GM19193 (cell line): ENCODE results near the gene HDAC7.

Experiments
- POLR2A ChIP-seq: IDR thresholded peaks from 4 replicates; pipeline ENCODE4 v1.6.1; 2011; ENCODE audit not compliant: insufficient read depth, insufficient read length; ENCODE audit errors: extremely low read depth

HDAC7 gene

GRCh38 chr12:47751561-47751960, 68.1 kb downstream of the HDAC7 start:
- no peak for TF ChIP-seq POLR2A

GRCh38 chr12:47750916-47751470, 68.7 kb downstream of the HDAC7 start:
- no peak for TF ChIP-seq POLR2A

DNA sequence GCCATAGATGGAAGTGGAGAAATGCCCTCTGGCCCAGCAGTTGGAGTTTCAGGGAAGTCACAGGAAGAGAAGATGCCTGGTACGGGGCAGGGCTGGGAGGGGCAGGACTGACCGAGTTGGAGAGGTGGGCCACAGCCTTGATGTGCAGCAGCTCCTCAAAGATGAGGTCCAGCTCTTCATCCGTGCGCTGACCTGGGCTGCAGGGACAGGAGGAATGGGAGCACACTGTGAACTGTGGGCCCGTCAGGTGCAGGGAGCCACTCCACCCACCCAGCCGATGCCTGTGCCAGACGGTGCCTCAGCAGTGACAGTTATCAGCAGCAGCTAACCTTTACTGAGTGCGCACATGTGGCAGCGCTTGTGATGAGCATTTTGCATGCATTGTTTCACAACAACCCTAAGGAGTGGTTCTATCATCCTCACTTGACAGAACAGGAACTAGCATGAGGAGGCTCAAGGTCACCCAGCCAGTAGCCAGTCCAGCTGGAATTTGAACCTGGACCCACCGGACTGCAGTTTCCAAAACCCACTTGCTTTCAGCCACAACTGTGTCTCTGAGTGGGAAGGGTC, 69.4 kb downstream of the HDAC7 start:
- no peak for TF ChIP-seq POLR2A

- TF ChIP-seq POLR2A: no peak
Observed at GRCh38 chr12:47748899-47749298, 70.8 kb downstream of the HDAC7 start.

- TF ChIP-seq POLR2A: no peak
Observed at GRCh38 chr12:47748507-47748828, 71.2 kb downstream of the HDAC7 start.

DNA sequence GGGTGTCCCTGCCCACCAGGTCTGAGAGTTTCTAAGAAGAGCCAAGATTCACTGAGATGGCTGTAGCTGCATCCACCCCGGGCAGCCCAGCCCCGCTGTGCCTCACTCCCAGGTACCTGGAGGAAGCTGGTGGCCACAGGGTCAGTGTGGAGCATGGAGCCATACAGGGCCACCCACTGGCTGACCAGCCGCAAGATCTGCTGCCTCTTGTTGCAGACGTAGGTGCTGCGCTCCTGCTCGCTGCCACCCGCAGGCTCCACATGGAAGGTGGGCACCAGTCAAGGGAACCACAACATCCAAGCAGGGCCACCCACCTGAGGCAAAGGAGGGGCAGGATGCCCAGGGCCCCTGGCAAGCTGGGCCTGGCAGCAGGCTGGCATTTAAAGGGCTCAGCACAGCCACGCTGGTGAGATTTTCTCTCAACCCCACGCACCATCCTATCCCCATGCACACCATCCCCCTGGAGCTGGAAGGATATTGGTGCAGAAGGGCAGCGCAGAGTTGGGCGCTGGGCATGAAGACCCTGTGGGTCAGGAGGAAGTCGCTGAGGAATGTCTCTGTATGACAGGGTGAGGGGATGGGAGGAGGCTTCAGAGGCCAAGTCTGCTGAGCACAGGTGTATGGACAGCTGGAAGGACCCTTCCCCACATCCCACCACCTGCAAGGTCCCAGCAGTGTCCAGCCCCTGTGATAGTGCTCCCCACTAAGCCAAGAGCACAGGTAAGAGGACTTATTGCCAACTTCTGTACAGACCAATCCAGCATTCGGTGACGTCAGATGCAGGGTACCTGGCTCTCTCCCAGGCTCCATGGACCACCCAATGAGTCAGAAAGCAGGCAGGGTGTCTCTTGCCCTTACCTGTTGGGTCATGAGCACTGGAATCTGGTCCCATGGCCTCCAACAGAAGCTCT, 71.9 kb downstream of the HDAC7 start:
- TF ChIP-seq POLR2A: no peak

DNA sequence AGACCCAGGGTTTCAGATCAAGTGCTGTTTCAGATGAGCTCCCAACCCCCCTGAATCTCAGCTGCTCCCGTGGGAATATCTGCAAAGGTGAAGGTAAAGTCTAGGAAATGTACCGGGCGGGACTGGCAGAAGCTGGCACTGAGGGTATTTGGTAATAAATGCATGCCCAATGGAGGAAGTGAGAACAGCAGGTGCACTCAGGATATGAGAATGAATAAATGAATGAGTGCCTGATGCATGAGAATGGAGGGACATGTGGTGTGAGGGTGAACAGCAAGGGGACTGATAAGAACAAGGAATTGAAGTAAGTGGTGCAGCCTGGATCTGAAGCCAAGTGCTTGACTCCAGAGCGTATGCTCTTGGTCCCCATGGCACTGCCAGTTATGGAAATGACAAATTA, 72.6 kb downstream of the HDAC7 start:
- no peak for TF ChIP-seq POLR2A

- TF ChIP-seq POLR2A: no peak
Observed at GRCh38 chr12:47746523-47746922, 73.2 kb downstream of the HDAC7 start.

DNA sequence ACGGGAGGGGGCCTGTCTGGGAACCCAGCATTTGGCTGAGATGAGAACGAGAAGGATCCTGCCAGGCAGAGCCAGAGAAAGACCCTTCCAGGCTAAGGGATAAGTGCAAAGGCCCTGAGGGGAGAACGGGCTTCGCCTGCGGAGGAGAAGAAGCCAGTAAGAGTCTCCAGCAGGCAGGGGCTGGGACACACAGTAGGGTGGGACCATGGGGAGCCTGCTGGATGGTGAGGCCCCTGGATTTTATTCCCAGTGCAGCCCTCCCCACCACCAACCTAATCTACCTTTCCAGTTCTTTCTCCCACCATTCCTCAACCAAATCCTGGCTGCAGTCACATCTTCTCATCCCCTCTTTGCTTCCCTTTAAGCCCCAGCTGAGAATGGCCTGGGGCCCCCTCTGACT, 73.6 kb downstream of the HDAC7 start:
- no peak for TF ChIP-seq POLR2A

GRCh38 chr12:47745485-47746041, 74.1 kb downstream of the HDAC7 start:
- no peak for TF ChIP-seq POLR2A

- no peak for TF ChIP-seq POLR2A
Observed at GRCh38 chr12:47744778-47745436, 74.8 kb downstream of the HDAC7 start.

DNA sequence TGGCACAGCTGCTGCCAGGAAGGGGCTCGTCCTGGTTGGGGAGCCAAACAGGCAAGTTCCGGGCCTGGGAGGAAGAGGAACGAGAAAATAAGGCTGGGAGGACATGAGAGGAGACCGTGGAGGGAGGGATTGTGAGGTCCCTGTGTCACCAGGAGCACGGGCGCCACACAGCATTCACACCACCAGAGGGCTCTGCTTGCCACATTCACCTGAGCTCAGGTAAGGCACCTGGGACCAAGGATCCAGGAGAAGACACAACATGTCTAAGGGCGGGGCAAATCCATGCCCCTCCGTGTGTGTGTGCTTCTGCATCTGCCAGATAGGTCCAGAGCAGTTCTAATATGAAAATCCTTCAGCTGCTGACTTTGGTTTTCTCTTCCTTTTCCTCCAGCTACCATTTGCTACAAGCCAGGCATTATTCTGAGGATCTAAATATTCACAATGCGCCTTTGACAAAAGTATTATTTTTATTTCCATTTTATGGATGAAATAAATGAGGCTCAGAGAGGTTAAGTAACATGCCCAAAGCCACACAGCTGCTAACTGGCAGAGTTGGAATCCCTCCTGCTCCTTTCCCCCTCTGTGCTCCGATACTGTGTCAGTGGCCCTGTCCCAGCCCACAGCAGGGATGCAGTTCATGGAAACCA, 75.6 kb downstream of the HDAC7 start:
- no peak for TF ChIP-seq POLR2A

DNA sequence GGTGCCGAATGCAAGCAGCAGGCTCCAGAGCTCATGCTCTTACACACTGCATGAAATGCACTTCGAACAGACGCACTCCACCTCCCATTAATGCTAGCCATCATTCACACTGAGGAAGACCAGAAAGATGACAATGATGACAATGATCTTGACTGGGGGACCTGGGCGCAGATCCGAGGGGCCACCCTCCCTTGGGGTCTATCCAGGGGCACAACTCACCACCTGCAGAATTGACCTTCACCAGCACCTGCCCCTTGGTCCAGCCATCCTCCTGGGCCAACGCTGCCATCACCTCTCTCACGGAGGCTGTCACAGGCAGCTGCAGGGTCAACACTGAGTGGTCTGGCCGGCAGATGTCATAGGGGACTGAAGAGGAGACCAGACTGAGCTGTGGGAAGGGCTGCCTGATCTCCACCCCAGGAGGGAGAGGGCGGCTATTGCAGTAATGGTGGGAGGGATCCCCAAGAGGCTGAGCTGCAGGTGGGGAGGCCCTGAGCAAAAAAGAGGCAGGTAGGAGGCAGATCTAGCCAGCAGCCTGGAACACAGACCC, 76.3 kb downstream of the HDAC7 start:
- no peak for TF ChIP-seq POLR2A

DNA sequence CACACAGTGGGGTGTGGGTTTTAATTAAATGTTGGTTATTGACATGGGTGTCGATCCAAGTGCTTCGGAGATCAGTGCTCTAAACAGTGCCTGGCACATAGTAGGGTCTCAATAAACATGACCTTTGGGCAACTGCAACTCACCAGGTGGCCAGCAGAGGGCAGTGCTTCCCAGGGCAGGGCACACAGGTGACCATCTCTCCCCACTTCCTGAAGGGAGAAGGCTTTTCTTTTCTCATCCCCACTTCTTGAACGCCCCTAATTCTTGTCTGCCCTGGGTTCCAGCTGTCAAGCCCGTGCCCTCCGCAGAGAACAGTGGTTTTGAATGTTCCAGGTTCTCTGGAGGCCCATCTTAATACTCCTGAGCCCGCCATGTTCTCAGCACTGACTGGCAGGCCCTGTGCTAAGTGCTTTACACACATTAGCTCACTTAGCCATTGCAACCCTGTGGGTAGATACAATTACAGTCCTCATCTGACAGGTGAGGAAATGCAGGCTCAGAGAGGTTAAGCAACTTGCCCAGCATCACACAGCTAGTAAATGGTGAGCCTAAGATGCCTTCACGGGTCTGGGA, 77.4 kb downstream of the HDAC7 start:
- no peak for TF ChIP-seq POLR2A
